ENCODE data around the gene C1orf53. TPM values are rescaled to one million over a fixed set of nuclear protein-coding genes. Genes with fewer than 3 reads are reported as not detected.

The C1orf53 gene
- total and polyA plus RNA-seq, 9 of the 15 experiments (the other 6 are each of a cell fraction or from before 2014, with no cell fraction given): 0.31 to 3.2 (median 2.3) TPM

GRCh38 chr1:197937381-197937780, 35.0 kb downstream of the C1orf53 start:
- Histone ChIP-seq H4K20me1 (replicated peaks; ENCODE audit: control insufficient read depth, insufficient read depth, low read length) (no peaks in the 10 kb centered on the region), H3K27me3 (ENCODE audit: control insufficient read depth in 2 of 2, insufficient read depth in 2 of 2, low read length in 2 of 2) (no peaks in the 10 kb centered on the region), H3K9me3 (replicated peaks; ENCODE audit: control insufficient read depth, insufficient read depth, low read depth, low read length) (no peaks in the 10 kb centered on the region), H3K9me1 (ENCODE audit: control insufficient read depth, insufficient read depth, low read length) (no peaks in the 10 kb centered on the region), H3K27ac (ENCODE audit: extremely low read depth, low read depth, low read length) (no peak overlapping the region), H3K4me1 (replicated peaks in 1 of 2; ENCODE audit: control insufficient read depth in 2 of 2, insufficient read depth in 2 of 2, low read length in 2 of 2) (no peaks in the 10 kb centered on the region; a peak in 1 of 5 replicates), H3K36me3 (ENCODE audit: control insufficient read depth, insufficient read depth, low read length) (no peaks in the 10 kb centered on the region), H3K4me2 (ENCODE audit: insufficient read depth, low read length) (no peak overlapping the region), H3K4me3 (no peak overlapping the region), H3K9ac (ENCODE audit: insufficient read depth in 1 of 2, low read depth in 2 of 2, low read length in 2 of 2) (no peak overlapping the region), H2AFZ (ENCODE audit: low read depth, low read length) (no peak overlapping the region), H3K79me2 (ENCODE audit: control insufficient read depth, insufficient read depth, low read length) (no peaks in the 10 kb centered on the region)
- ChIA-PET CTCF (ENCODE audit: low intra/inter-chr PET ratio) (no interaction called here), POLR2A (interaction anchor here (0.8 to 1.5 kb wide), 3 partner anchors 8 to 58 kb away, joined by 3 to 5 read pairs (median 3); no protein-coding TSS in a partner anchor)
- WGBS (ENCODE audit: insufficient coverage, low coverage, missing lambda C conversion rate): 45% methylated on average over 2 of the region's 2 CpGs
- TF ChIP-seq, protein P1, sequence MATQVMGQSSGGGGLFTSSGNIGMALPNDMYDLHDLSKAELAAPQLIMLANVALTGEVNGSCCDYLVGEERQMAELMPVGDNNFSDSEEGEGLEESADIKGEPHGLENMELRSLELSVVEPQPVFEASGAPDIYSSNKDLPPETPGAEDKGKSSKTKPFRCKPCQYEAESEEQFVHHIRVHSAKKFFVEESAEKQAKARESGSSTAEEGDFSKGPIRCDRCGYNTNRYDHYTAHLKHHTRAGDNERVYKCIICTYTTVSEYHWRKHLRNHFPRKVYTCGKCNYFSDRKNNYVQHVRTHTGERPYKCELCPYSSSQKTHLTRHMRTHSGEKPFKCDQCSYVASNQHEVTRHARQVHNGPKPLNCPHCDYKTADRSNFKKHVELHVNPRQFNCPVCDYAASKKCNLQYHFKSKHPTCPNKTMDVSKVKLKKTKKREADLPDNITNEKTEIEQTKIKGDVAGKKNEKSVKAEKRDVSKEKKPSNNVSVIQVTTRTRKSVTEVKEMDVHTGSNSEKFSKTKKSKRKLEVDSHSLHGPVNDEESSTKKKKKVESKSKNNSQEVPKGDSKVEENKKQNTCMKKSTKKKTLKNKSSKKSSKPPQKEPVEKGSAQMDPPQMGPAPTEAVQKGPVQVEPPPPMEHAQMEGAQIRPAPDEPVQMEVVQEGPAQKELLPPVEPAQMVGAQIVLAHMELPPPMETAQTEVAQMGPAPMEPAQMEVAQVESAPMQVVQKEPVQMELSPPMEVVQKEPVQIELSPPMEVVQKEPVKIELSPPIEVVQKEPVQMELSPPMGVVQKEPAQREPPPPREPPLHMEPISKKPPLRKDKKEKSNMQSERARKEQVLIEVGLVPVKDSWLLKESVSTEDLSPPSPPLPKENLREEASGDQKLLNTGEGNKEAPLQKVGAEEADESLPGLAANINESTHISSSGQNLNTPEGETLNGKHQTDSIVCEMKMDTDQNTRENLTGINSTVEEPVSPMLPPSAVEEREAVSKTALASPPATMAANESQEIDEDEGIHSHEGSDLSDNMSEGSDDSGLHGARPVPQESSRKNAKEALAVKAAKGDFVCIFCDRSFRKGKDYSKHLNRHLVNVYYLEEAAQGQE (IDR thresholded peaks at IDR 0.05; ENCODE audit: borderline replicate concordance): no peak
- TF ChIP-seq, protein P1 (CRISPR knock-in tag; IDR thresholded peaks at IDR 0.05; ENCODE audit: low read depth): no peak
- TF ChIP-seq RAD21 (CRISPR knock-in tag; conservative IDR thresholded peaks at IDR 0.05 in 1 of 2, IDR thresholded peaks at IDR 0.05 in 1 of 2): 0 out of 4 replicates have a peak, but pooled peaks of 1 of the 2 experiments have one; percentile 9
- BruUV-seq (replicated peaks): no TSS peak
- ATAC-seq: no peak
- DNase-seq (ENCODE audit: extremely low read depth in 1 of 4, low spot score in 3 of 4): no peak
- intact Hi-C loops (cut with micrococcal nuclease) (loop anchor here (5.0 kb wide), 1 partner anchor 220 kb away; the partner anchor contains the start of gene NEK7), in situ Hi-C loops (cut with MboI) (no loop called here)
- no peak for FAIRE-seq
